ENCODE results near the gene SLC22A23. TPM values are rescaled to one million over a fixed set of nuclear protein-coding genes. Genes with fewer than 3 reads are reported as not detected.

Gene SLC22A23
- total RNA-seq, 1 experiment from 2014 or later, result 6.8 TPM

DNA sequence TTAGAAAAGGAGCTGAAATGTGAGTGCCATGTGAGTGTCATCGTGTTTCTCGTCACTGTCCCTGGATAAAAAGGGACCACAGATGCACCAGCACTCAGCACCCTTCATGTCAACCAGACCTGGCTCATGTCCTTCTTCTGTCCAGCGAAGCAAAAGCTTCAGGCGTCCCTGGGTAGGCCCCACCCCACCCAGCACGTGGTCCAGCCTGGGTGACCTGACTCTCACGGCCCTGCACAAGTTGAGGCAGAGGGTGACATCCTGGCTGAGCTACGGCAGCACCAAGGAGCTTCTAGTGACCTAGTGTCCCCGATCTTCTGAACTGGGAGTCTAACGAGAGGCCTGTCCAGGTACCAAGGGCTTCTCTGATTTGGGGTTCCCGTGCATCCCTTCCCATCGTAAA lies 160.3 kb downstream of the SLC22A23 start:
- H3K27ac Mint-ChIP-seq, result peak overlapping the region in 1 of 3 experiments; percentile 4; a peak in 1 of 7 replicates
- no CpG with 5 or more reads among the region's 11 CpGs for WGBS (ENCODE audit: extremely low coverage, insufficient read length, low lambda C conversion rate)
- H2BK12ac ChIP-seq (ENCODE audit: insufficient read length, low read depth, low read length), result no peak overlapping the region

More for the DNA sequence above, 160.3 kb downstream of the SLC22A23 start:
- Histone ChIP-seq H3K4ac (ENCODE audit: low read depth, low read length) (no peak overlapping the region), H3T11ph (ENCODE audit: low read length) (no peak overlapping the region), H2BK20ac (ENCODE audit: low read depth, low read length, poor library complexity, severe bottlenecking) (no peak overlapping the region), H3K79me1 (ENCODE audit: insufficient read depth, low read depth, low read length, poor library complexity, severe bottlenecking) (no peaks in the 10 kb centered on the region), H3K14ac (ENCODE audit: insufficient read depth, low read length) (no peak overlapping the region), H3K4me1 (ENCODE audit: insufficient read depth, low read length) (no peaks in the 10 kb centered on the region), H3K23ac (ENCODE audit: insufficient read length, low read depth, low read length) (no peak overlapping the region), H4K91ac (ENCODE audit: insufficient read length, low read depth, low read length) (no peak overlapping the region), H2AK5ac (ENCODE audit: insufficient read length, low read length) (no peak overlapping the region), H3K4me2 (ENCODE audit: insufficient read depth, insufficient read length, low read length) (no peak overlapping the region), H3K27me3 (ENCODE audit: insufficient read depth, low read length) (no peaks in the 10 kb centered on the region), H2AFZ (ENCODE audit: low read length) (no peak overlapping the region), H3K18ac (ENCODE audit: insufficient read length, low read depth, low read length) (no peak overlapping the region), H3K79me2 (ENCODE audit: insufficient read depth, low read length) (no peaks in the 10 kb centered on the region), H2BK5ac (ENCODE audit: insufficient read length, low read length) (no peak overlapping the region), H2BK15ac (ENCODE audit: low read depth, low read length) (no peak overlapping the region), H3K23me2 (ENCODE audit: insufficient read length, low read depth, low read length, poor library complexity, severe bottlenecking) (no peaks in the 10 kb centered on the region), H2BK120ac (ENCODE audit: low read depth, low read length, poor library complexity, severe bottlenecking) (no peak overlapping the region), H3K9ac (ENCODE audit: extremely low read depth, insufficient read length, low read length) (no peak overlapping the region), H3K56ac (ENCODE audit: insufficient read length, low read depth, low read length) (no peak overlapping the region), H4K5ac (ENCODE audit: insufficient read length, low read depth, low read length) (no peak overlapping the region), H3K9me3 (ENCODE audit: control insufficient read depth, low read depth, low read length) (no peaks in the 10 kb centered on the region), H4K8ac (replicated peaks; ENCODE audit: insufficient read length, low read depth, low read length) (no peak overlapping the region), H4K20me1 (ENCODE audit: control insufficient read depth, insufficient read depth, insufficient read length) (no peaks in the 10 kb centered on the region), H3K27ac (ENCODE audit: insufficient read length, low read depth, low read length) (no peak overlapping the region)
- H3K9me3 Mint-ChIP-seq, result no peaks in the 10 kb centered on the region
- TF ChIP-seq, protein P1, sequence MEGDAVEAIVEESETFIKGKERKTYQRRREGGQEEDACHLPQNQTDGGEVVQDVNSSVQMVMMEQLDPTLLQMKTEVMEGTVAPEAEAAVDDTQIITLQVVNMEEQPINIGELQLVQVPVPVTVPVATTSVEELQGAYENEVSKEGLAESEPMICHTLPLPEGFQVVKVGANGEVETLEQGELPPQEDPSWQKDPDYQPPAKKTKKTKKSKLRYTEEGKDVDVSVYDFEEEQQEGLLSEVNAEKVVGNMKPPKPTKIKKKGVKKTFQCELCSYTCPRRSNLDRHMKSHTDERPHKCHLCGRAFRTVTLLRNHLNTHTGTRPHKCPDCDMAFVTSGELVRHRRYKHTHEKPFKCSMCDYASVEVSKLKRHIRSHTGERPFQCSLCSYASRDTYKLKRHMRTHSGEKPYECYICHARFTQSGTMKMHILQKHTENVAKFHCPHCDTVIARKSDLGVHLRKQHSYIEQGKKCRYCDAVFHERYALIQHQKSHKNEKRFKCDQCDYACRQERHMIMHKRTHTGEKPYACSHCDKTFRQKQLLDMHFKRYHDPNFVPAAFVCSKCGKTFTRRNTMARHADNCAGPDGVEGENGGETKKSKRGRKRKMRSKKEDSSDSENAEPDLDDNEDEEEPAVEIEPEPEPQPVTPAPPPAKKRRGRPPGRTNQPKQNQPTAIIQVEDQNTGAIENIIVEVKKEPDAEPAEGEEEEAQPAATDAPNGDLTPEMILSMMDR (conservative IDR thresholded peaks at IDR 0.05), result no peak
- H3K4me1 Mint-ChIP-seq, result peaks cover 15 to 16% of the 10 kb centered on the region in 2 experiments; a peak in 3 of 4 replicates
- H3K27me3 Mint-ChIP-seq (ENCODE audit: low read depth), result no peaks in the 10 kb centered on the region; the same call in none of the 2 replicates
- H3K4me3 Mint-ChIP-seq, result no peak overlapping the region
- peaks cover 0 to 17% (median 0%) of the 10 kb centered on the region in 3 experiments; a peak in 3 of 7 replicates for H3K36me3 Mint-ChIP-seq (ENCODE audit: insufficient read depth in 1 of 3, low read depth in 3 of 3)
- DNase-seq, result no peak
